Measurements from ENCODE around the gene KIF18B.

GRCh38 chr17:44914148-44914547 is 33.4 kb downstream of the KIF18B start:
- TF ChIP-seq EZH2 (IDR thresholded peaks at IDR 0.05) (no peak), POLR2AphosphoS5 (IDR thresholded peaks at IDR 0.05; ENCODE audit: borderline replicate concordance, low read depth, low read length) (no peak), FOXP2 (optimal IDR thresholded peaks at IDR 0.05; ENCODE audit: control extremely low read depth, extremely low read length, insufficient read depth) (no peak)

Measured in SK-N-MC (cell line).